ENCODE results near the gene PTRH2. TPM values are rescaled to one million over a fixed set of nuclear protein-coding genes. Genes with fewer than 3 reads are reported as not detected.

The PTRH2 gene
- total and polyA plus RNA-seq, 4 donors, result 10.5 to 66.0 (median 29.1) TPM

DNA sequence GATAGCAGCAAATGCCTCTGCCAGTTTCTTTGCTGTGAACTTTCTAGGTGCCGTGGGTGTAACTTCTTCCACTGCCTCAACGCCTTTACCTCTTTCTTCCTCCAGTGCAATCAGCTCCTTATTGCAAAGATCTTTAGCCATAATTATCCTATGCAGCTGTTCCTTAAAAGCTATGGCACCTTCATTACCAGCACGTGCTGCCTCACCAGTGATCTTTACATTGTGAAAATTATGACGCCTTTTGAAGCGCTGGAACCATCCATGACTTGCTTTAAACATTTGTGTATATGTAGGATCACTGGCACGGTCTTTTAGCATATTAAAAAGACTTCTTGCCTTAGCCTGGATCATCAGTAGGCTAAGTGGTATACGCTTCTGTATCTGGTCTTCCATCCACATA, 8.0 kb downstream of the PTRH2 start:
- Histone ChIP-seq H3K27me3 (ENCODE audit: control insufficient read depth in 3 of 3, insufficient read depth in 3 of 3, low read length in 2 of 3) (no peaks in the 10 kb centered on the region), H3K36me3 (ENCODE audit: control insufficient read depth in 4 of 4, insufficient read depth in 4 of 4, low read length in 4 of 4) (peaks cover 15 to 46% (median 33%) of the 10 kb centered on the region in 4 donors), H3K9me3 (ENCODE audit: control insufficient read depth in 4 of 4, insufficient read depth in 3 of 4, low read length in 3 of 4) (peaks cover 0 to 1% (median 0%) of the 10 kb centered on the region in 4 donors), H3K9ac (ENCODE audit: insufficient read depth in 1 of 2, low read length in 2 of 2) (no peak overlapping the region), H3K27ac (ENCODE audit: low read depth in 1 of 2, low read length in 1 of 2) (no peak overlapping the region), H3K4me3 (no peak overlapping the region), H3K4me1 (ENCODE audit: control insufficient read depth in 5 of 5, insufficient read depth in 5 of 5, low read length in 5 of 5) (no peaks in the 10 kb centered on the region)
- no peak for DNase-seq
- TF ChIP-seq, protein P1, sequence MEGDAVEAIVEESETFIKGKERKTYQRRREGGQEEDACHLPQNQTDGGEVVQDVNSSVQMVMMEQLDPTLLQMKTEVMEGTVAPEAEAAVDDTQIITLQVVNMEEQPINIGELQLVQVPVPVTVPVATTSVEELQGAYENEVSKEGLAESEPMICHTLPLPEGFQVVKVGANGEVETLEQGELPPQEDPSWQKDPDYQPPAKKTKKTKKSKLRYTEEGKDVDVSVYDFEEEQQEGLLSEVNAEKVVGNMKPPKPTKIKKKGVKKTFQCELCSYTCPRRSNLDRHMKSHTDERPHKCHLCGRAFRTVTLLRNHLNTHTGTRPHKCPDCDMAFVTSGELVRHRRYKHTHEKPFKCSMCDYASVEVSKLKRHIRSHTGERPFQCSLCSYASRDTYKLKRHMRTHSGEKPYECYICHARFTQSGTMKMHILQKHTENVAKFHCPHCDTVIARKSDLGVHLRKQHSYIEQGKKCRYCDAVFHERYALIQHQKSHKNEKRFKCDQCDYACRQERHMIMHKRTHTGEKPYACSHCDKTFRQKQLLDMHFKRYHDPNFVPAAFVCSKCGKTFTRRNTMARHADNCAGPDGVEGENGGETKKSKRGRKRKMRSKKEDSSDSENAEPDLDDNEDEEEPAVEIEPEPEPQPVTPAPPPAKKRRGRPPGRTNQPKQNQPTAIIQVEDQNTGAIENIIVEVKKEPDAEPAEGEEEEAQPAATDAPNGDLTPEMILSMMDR (IDR thresholded peaks at IDR 0.05; ENCODE audit: control extremely low read depth, extremely low read depth), result no peak
- 97% methylated on average over 7 of the region's 7 CpGs for WGBS, 2 donors
- ATAC-seq (ENCODE audit: insufficient read depth, low FRiP score), result no peak

DNA sequence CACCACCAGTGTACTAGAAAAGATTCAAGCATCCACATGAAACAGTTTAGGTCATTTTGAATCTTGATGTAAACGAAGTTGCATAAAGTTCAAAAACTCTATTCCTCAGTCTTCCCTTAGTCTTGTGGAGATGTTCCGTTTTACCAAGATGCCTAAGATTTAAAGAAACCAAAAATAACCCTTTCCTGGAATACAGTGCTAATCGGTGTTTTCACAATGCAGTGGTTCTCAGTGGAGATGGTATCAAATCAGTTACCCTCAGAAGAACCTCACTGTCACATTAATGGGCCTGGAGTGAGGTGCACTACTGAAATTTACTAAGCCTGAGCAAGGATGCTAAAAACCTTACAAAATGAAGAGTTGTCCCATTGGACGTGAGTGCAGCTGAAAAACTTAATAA, 9.1 kb downstream of the PTRH2 start:
- Histone ChIP-seq H3K4me1 (ENCODE audit: control insufficient read depth in 5 of 5, insufficient read depth in 5 of 5, low read length in 5 of 5) (no peaks in the 10 kb centered on the region), H3K27me3 (ENCODE audit: control insufficient read depth in 3 of 3, insufficient read depth in 3 of 3, low read length in 2 of 3) (no peaks in the 10 kb centered on the region), H3K36me3 (ENCODE audit: control insufficient read depth in 4 of 4, insufficient read depth in 4 of 4, low read length in 4 of 4) (peaks cover 18 to 54% (median 39%) of the 10 kb centered on the region in 4 donors), H3K27ac (ENCODE audit: low read depth in 1 of 2, low read length in 1 of 2) (no peak overlapping the region), H3K4me3 (no peak overlapping the region), H3K9me3 (ENCODE audit: control insufficient read depth in 4 of 4, insufficient read depth in 3 of 4, low read length in 3 of 4) (peaks cover 0 to 1% (median 0%) of the 10 kb centered on the region in 4 donors), H3K9ac (ENCODE audit: insufficient read depth in 1 of 2, low read length in 2 of 2) (no peak overlapping the region)
- ATAC-seq (ENCODE audit: insufficient read depth, low FRiP score), result no peak
- TF ChIP-seq, protein P1 (IDR thresholded peaks at IDR 0.05; ENCODE audit: control extremely low read depth, extremely low read depth), result no peak
- no peak for DNase-seq
- 86 to 89% methylated on average over 4 of the region's 4 CpGs for WGBS, 2 donors

DNA sequence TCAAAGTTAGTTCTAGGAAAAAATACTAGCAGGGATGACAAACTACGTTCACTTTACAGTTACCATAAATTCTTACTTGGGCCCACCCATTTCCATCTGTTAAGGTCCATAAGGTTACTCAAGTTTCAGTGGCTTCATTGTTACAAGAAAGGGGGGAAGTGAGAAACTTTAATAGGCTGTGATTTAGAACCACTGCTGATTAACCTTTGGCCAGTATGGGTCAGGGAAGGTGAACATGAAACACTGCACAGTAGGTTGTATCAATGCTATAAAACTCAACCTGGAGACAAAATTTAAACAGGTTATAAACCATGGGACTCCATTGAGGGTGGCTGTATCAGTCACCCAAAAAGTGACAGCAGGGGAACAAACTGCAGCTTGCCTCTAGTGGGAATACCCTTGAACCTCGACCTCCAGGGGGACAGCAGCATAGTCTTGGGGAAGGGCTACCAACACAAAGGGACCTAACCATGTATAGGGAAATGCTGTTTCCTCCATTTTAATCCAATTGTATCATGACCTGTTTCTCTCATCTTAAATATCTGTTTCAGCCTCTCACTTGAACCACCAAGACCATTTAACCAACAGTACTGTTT, 10.4 kb downstream of the PTRH2 start:
- Histone ChIP-seq H3K4me1 (ENCODE audit: control insufficient read depth in 5 of 5, insufficient read depth in 5 of 5, low read length in 5 of 5) (no peaks in the 10 kb centered on the region), H3K9ac (ENCODE audit: insufficient read depth in 1 of 2, low read length in 2 of 2) (no peak overlapping the region), H3K36me3 (ENCODE audit: control insufficient read depth in 4 of 4, insufficient read depth in 4 of 4, low read length in 4 of 4) (peaks cover 19 to 57% (median 41%) of the 10 kb centered on the region in 4 donors), H3K27ac (ENCODE audit: low read depth in 1 of 2, low read length in 1 of 2) (no peak overlapping the region), H3K4me3 (no peak overlapping the region), H3K27me3 (ENCODE audit: control insufficient read depth in 3 of 3, insufficient read depth in 3 of 3, low read length in 2 of 3) (no peaks in the 10 kb centered on the region), H3K9me3 (ENCODE audit: control insufficient read depth in 4 of 4, insufficient read depth in 3 of 4, low read length in 3 of 4) (peaks cover 0 to 1% (median 0%) of the 10 kb centered on the region in 4 donors)
- no peak for DNase-seq
- WGBS, 2 donors, result 85 to 91% methylated on average over 2 of the region's 2 CpGs
- TF ChIP-seq, protein P1 (IDR thresholded peaks at IDR 0.05; ENCODE audit: control extremely low read depth, extremely low read depth), result no peak
- ATAC-seq (ENCODE audit: insufficient read depth, low FRiP score), result no peak
